K562 treated with DMSO at 1 percent for 12 hours (cell line): Measurements from ENCODE around the gene NSG1. TPM values are rescaled to one million over a fixed set of nuclear protein-coding genes. Genes with fewer than 3 reads are reported as not detected.

Experiments used
- total RNA-seq: library from RNA; unstranded; fragments of 300-600 nt; gene quantifications from 2 replicates; pipeline ENCODE4 v1.2.3, GENCODE V29; 2022; ENCODE audit not compliant: insufficient read depth

Gene NSG1, protein sequence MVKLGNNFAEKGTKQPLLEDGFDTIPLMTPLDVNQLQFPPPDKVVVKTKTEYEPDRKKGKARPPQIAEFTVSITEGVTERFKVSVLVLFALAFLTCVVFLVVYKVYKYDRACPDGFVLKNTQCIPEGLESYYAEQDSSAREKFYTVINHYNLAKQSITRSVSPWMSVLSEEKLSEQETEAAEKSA
- not detected in 2 replicates for total RNA-seq

DNA sequence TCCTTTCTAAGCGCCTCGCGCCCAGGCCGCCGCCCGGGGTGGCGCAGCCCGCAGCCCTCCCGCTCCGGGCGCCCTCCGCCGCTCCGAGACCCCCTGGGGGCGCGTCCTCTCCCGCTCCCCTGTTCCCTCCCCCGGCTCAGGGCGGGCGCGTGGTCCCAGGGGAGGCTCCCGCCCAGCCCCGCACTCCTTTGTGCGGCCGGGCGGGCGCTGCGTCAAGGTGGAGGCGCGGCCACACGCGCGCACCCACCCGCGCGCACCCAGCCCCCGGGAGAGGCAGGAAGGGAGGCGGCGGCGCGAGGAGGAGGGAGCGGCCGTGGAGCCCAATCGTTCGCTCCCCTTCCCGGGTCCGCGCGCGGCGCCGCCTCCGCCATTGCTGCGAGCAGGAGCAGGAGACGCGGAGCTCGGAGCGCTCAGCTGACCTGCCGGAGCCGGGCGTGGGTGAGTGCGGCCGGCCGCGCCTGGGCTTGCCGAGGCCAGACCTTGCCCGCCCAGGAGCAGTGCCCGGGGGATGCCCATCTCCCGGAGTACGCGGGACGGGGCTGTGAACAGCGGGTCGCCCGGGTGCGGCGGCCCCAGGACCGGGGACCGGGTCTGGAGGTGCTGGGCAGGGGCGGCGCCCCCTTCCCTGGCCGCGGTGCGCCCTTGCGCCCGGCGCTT lies at the start of gene NSG1:
Gene NSG1 (plus strand): TSS at position 367 of the 657 bp plus-strand sequence. CDS start 528 bp downstream, outside the sequence.

Other genes with a start within 250 kb of the NSG1 start
- gene OTOP1, start 160.2 kb upstream of the NSG1 start, total RNA-seq = not detected in 2 replicates
- 12.2 and 17.4 TPM in 2 replicates for gene TMEM128, start 138.9 kb upstream of the NSG1 start, total RNA-seq
- 23.8 and 28.9 TPM in 2 replicates for gene LYAR, start 96.9 kb upstream of the NSG1 start, total RNA-seq
- 2.2 and 4.4 TPM in 2 replicates for gene ZBTB49, start 96.9 kb upstream of the NSG1 start, total RNA-seq
- 19.1 and 21.5 TPM in 2 replicates for gene STX18, start 154.9 kb downstream of the NSG1 start, total RNA-seq